GM21723 (cell line): Measurements from ENCODE around the gene CYBRD1.
"Not testable (repeated sequence)": the region's sequence is repeated elsewhere in the genome, so short reads cannot be mapped to it uniquely, and the experiment has no call there.

Experiments
- ATAC-seq: cut with Tn5 transposase; IDR thresholded peaks from one replicate; pipeline ENCODE4 v1.9.1; 2021; ENCODE audit warnings: mild to moderate bottlenecking, moderate library complexity; ENCODE audit not compliant: unreplicated experiment

CYBRD1 gene

DNA sequence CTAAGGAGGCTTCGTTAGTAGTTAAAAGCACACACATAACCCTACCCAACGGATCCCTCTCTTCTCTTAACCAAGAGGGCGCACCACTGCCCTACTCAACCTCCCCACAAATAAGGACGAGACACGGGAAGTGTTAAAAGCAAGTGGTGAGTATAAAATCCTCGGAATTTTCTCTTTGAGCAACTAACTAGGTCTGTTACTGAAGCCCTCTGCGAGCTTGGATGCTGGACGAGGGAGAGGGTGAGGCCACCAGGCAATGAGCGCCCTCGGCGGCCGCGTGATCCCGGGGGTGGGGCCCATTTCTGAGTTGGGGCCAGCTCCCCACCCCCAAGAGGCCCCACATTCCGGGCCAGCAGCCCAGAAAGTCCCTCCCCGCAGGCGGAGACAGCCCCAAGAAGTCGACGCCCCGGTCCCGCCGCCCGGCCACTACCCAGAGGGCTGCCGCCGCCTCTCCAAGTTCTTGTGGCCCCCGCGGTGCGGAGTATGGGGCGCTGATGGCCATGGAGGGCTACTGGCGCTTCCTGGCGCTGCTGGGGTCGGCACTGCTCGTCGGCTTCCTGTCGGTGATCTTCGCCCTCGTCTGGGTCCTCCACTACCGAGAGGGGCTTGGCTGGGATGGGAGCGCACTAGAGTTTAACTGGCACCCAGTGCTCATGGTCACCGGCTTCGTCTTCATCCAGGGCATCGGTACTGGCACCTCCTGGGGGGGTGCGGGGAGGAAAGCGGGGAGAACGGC is at the start of gene CYBRD1:
TSS of gene CYBRD1 (plus strand) at position 423 of the 736 bp plus-strand sequence. CDS start at position 495, 72 bp downstream.
- peak; percentile 63 for ATAC-seq

- ATAC-seq = no peak
These were observed 46.3 kb upstream of the CYBRD1 start for GRCh38 chr2:171475979-171476378.

DNA sequence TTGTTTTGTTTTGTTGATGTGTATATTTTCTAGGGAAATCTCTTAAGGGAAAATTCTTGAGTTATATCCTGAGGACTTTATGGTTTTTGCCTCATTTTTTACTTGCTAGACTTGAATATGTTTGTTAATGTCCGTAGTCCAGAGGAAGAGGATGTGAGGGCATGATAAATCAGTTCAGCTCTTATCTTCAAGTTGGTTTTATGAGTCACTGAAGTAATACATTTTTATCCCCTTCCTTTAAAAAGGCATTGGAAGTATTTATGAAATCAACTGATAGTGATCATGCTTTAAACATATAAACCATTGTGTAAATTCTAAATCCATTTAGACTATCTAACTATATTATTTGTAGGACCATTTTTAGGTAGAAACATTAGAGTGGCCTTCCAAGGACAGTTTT is 43.9 kb upstream of the CYBRD1 start:
- ATAC-seq = no peak

GRCh38 chr2:171479154-171479814 is 43.0 kb upstream of the CYBRD1 start:
- peak; percentile 70 for ATAC-seq

- ATAC-seq = no peak
These were observed 41.4 kb upstream of the CYBRD1 start for GRCh38 chr2:171480908-171481307.

DNA sequence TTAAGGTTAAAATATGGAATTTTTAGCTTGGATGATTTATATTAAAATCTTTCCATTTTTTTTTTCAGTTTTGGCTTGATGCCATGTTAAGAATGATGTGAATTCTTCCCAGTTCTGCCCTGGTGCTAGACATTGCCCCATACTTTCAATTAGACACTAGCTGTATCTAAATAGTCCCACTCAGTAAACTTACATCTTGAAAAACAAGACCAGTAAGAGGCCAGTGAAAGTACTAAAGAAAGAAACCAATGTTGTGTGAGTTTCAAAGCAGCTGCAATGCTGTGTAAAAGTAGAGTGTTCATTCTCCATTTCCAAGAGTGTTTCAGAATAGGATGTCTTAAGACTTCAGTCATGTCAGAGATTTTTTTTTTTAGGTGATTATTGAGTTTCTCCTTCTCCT is 40.0 kb upstream of the CYBRD1 start:
- ATAC-seq = peak; percentile 61

DNA sequence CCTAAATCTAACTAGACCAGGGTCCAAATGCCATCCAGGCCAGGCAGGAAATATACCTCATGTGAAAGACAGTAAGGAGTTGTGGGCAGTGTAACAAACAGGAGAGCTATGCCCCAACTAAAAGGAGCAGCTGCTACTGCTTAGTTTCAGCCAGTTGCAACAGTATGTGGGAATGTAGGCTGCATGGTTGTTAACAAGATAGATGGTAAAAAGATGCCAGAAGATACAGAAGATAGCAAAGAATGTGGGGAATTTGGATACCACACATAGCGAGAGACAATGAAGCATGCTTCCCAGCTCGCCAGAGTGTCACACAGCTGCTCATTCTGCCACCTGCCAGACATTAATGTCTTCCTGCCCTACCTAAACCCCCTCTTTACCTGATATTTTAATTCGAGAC is 39.4 kb upstream of the CYBRD1 start:
- ATAC-seq = no peak

- ATAC-seq = no peak
These were observed 38.5 kb upstream of the CYBRD1 start for GRCh38 chr2:171483793-171484192.

GRCh38 chr2:171485116-171485515 is 37.2 kb upstream of the CYBRD1 start:
- ATAC-seq = no peak

- ATAC-seq = no peak
These were observed 35.1 kb upstream of the CYBRD1 start for GRCh38 chr2:171487201-171487600.

DNA sequence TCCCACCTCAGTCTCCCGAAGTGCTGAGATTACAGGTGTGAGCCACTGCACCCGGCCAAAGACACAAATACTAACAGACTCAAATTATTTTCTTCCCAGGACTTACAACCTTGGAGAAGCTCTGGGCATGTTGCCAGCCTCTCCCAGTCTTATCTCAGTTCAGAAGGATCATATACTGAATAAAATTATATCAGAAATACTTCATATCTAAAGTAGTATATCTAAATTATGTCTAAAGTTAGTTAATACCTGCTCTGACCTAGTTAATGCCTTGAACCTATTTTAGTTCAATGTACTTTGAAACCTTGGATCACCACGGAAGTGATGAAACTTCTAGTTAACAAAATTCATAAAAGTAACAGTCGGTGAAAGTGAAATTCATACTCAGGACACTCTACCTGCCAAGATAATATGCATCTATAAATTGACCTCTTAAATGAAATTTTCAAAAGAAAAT is 34.4 kb upstream of the CYBRD1 start:
- no peak for ATAC-seq

DNA sequence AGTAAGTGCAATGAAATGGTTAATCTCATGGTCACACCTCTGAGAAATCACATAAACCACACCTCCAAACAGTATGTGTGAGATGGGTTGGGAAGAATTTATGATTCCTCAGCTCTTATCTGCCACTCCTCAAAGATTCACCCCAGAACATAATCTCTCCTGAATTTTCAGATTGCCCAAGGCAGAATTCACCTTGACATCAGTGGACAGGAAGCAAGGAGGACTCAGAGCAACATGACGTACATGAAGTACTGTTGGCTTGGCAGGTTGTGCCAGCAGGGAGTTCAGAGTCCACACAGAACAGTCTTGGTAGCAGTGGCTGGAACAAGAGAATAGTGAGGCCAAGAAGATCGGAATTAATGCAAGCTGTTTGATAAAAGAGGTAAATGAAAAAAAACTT is 31.7 kb upstream of the CYBRD1 start:
- no peak for ATAC-seq

DNA sequence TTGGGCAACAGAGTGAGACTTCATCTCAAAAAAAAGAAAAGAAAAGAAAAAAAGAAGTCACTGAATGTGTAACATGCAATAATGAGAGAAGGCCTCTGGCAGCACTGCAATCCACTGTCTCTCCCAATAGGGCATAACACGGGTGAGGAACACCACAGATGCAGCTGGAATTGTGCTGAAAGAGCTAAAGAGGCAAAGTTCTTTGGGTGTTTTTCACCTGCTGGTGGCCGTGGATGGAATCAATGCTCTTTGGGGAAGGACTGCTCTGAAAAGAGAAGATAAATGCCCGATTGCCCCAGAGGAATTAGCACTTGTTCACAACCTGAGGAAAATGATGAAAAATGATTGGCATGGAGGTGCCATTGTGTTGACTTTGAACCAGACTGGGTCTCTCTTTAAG is 31.0 kb upstream of the CYBRD1 start:
- no peak for ATAC-seq

GRCh38 chr2:171492664-171493063 is 29.6 kb upstream of the CYBRD1 start:
- no peak for ATAC-seq

- not testable (repeated sequence) for ATAC-seq
These were observed 24.6 kb upstream of the CYBRD1 start for GRCh38 chr2:171497664-171498063.

- no peak for ATAC-seq
These were observed 16.9 kb upstream of the CYBRD1 start for GRCh38 chr2:171505374-171505773.

- peak; percentile 76 for ATAC-seq
These were observed 12.1 kb upstream of the CYBRD1 start for GRCh38 chr2:171509945-171510731.

GRCh38 chr2:171512014-171512413 is 10.3 kb upstream of the CYBRD1 start:
- ATAC-seq = no peak

GRCh38 chr2:171512683-171513195 is 9.5 kb upstream of the CYBRD1 start:
- ATAC-seq = no peak

DNA sequence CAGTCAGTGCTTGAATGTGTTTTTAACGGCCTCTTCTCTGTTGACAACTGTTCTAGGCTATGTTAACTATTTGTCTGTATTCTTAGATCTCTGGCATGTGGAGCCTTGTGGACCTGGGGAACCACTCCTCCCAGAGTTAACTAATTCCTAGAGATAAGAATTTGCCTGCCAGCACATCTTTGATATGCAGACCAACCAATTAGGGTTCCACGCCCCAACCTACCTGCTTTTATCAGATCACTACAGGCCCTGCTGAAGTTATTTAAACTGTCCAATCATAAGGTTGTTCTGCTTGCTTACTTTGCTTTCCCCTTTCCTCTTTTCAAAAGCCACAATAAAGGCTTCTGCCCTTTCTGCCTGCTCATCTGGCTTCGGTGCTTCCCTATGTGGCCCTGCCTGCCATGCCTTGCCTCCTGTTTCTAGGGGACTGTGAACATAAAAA is 8.5 kb upstream of the CYBRD1 start:
- ATAC-seq = peak; percentile 61

- no peak for ATAC-seq
These were observed 7.2 kb upstream of the CYBRD1 start for GRCh38 chr2:171514908-171515582.
